Smooth muscle cell (in vitro differentiated cells): ENCODE results near the gene RARB. TPM values are rescaled to one million over a fixed set of nuclear protein-coding genes. Genes with fewer than 3 reads are reported as not detected.

Experiments used
- DNase-seq: peaks from one replicate; lab custom pipeline; 2025; ENCODE audit not compliant: unreplicated experiment; lab: John Stamatoyannopoulos, UW
- H2AFZ ChIP-seq: fragments of 200-600 bp; sonication (generic); 2 replicates; pipeline ENCODE4 v1.6.0; 2016; ENCODE audit warnings: antibody characterized with exemption, low read depth, mild to moderate bottlenecking
- H3F3A ChIP-seq: fragments of 200-600 bp; sonication (generic); 2 replicates; pipeline ENCODE4 v1.6.0; 2017; ENCODE audit warnings: antibody characterized with exemption, low read depth
- H3K27ac ChIP-seq: fragments of 200-600 bp; sonication (generic); 2 replicates; pipeline ENCODE4 v1.5.1; 2016; ENCODE audit warnings: low read depth, mild to moderate bottlenecking
- H3K27me3 ChIP-seq: fragments of 200-600 bp; sonication (generic); 2 replicates; pipeline ENCODE4 v1.6.1; 2016; ENCODE audit warnings: low read depth, mild to moderate bottlenecking
- H3K36me3 ChIP-seq: fragments of 200-600 bp; sonication (generic); 2 replicates; pipeline ENCODE4 v1.5.1; 2016; ENCODE audit warnings: low read depth
- H3K4me1 ChIP-seq: fragments of 200-600 bp; sonication (generic); 2 replicates; pipeline ENCODE4 v1.5.1; 2016; ENCODE audit warnings: low read depth
- H3K4me2 ChIP-seq: fragments of 200-600 bp; sonication (generic); 2 replicates; pipeline ENCODE4 v1.6.0; 2016; ENCODE audit warnings: mild to moderate bottlenecking
- H3K4me3 ChIP-seq: fragments of 200-600 bp; sonication (generic); 2 replicates; pipeline ENCODE4 v1.5.1; 2016; ENCODE audit warnings: mild to moderate bottlenecking
- H3K79me2 ChIP-seq: fragments of 200-600 bp; sonication (generic); 2 replicates; pipeline ENCODE4 v1.6.0; 2016; ENCODE audit warnings: low read depth, mild to moderate bottlenecking
- H3K9ac ChIP-seq: fragments of 200-600 bp; sonication (generic); 2 replicates; pipeline ENCODE4 v1.6.0; 2016; ENCODE audit warnings: low read depth
- H3K9me3 ChIP-seq: fragments of 200-600 bp; sonication (generic); replicated peaks from 2 replicates; pipeline ENCODE4 v1.5.1; 2016; ENCODE audit warnings: low read depth
- H4K20me1 ChIP-seq: fragments of 200-600 bp; sonication (generic); 2 replicates; pipeline ENCODE4 v1.6.0; 2016; ENCODE audit warnings: low read depth
- WGBS: methylation state at CpG from one replicate; pipeline ENCODE4 v1.1.7; 2016; ENCODE audit warnings: low lambda C conversion rate; 5-methylcytosine and 5-hydroxymethylcytosine counted together
- polyA plus RNA-seq: library from polyadenylated mRNA; unstranded; fragments of >200 nt; fragmentation: Nextera tagmentation; extraction: Ambion mirVana; gene quantifications from 2 replicates; pipeline ENCODE4 v1.2.1, GENCODE V29; 2016
- total RNA-seq: library from RNA; depleted of rRNA; stranded (reverse); fragments of >200 nt; gene quantifications from 2 replicates; pipeline ENCODE4 v1.2.3, GENCODE V29; 2014
- TF ChIP-seq, protein P1 (sequence below): fragments of 200-600 bp; sonication (generic); IDR thresholded peaks from 2 replicates; pipeline ENCODE4 v1.5.1; 2017; ENCODE audit warnings: borderline replicate concordance, mild to moderate bottlenecking, antibody characterized with exemption; ENCODE audit not compliant: insufficient read depth, poor library complexity, severe bottlenecking

The RARB gene
- total and polyA plus RNA-seq, 2 experiments from 2014 or later, result 88.1 to 106 TPM

GRCh38 chr3:25418596-25418995 is 9.5 kb upstream of the RARB start:
- Histone ChIP-seq H2AFZ (no peak overlapping the region), H3K4me2 (peak overlapping the region; percentile 48), H4K20me1 (no peaks in the 10 kb centered on the region), H3K4me1 (peaks cover 18% of the 10 kb centered on the region), H3K27ac (peak overlapping the region; percentile 66), H3K36me3 (no peaks in the 10 kb centered on the region), H3K9me3 (no peaks in the 10 kb centered on the region), H3K27me3 (no peaks in the 10 kb centered on the region), H3K9ac (no peak overlapping the region), H3F3A (peaks cover 4% of the 10 kb centered on the region), H3K79me2 (no peaks in the 10 kb centered on the region), H3K4me3 (no peak overlapping the region)
- DNase-seq, result no peak
- TF ChIP-seq, protein P1, sequence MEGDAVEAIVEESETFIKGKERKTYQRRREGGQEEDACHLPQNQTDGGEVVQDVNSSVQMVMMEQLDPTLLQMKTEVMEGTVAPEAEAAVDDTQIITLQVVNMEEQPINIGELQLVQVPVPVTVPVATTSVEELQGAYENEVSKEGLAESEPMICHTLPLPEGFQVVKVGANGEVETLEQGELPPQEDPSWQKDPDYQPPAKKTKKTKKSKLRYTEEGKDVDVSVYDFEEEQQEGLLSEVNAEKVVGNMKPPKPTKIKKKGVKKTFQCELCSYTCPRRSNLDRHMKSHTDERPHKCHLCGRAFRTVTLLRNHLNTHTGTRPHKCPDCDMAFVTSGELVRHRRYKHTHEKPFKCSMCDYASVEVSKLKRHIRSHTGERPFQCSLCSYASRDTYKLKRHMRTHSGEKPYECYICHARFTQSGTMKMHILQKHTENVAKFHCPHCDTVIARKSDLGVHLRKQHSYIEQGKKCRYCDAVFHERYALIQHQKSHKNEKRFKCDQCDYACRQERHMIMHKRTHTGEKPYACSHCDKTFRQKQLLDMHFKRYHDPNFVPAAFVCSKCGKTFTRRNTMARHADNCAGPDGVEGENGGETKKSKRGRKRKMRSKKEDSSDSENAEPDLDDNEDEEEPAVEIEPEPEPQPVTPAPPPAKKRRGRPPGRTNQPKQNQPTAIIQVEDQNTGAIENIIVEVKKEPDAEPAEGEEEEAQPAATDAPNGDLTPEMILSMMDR, result no peak
- WGBS, result 24% methylated on average over 1 of the region's 1 CpG

DNA sequence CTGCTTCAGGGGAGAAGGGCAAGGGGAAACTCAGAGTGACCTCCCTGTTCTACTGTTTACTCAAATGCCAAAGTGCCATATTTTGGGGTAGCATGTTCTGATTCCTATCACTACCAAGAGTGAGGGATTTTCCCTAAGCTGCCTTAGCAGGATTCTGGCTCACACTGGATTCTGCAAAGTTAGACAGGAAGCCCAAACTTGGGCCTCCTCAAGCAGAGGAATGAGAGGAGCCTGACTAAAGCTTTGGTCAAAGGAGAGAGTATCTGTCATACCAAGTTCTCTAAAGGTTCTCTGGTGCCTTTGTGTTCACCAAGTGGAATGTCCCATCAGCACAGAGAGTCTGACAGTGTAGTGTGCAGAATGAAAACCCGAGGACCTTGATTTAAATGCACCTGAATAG is 8.8 kb upstream of the RARB start:
- H3K4me3 ChIP-seq, result no peak overlapping the region
- H3K4me2 ChIP-seq, result peak overlapping the region; percentile 48
- H3K9ac ChIP-seq, result no peak overlapping the region
- WGBS, result 93% methylated on average over 1 of the region's 1 CpG
- H2AFZ ChIP-seq, result no peak overlapping the region
- no peaks in the 10 kb centered on the region for H3K27me3 ChIP-seq
- no peaks in the 10 kb centered on the region for H3K79me2 ChIP-seq
- H3K9me3 ChIP-seq, result no peaks in the 10 kb centered on the region
- peaks cover 10% of the 10 kb centered on the region for H3F3A ChIP-seq
- H3K4me1 ChIP-seq, result peaks cover 25% of the 10 kb centered on the region
- TF ChIP-seq, protein P1, result no peak
- peak overlapping the region; percentile 66 for H3K27ac ChIP-seq
- no peak for DNase-seq
- H3K36me3 ChIP-seq, result no peaks in the 10 kb centered on the region
- H4K20me1 ChIP-seq, result no peaks in the 10 kb centered on the region

- TF ChIP-seq, protein P1, result no peak
- Histone ChIP-seq H3K4me3 (no peak overlapping the region), H3K9me3 (no peaks in the 10 kb centered on the region), H3K79me2 (no peaks in the 10 kb centered on the region), H3K27ac (peak overlapping the region; percentile 17), H3K4me2 (peak overlapping the region; percentile 48), H3K9ac (no peak overlapping the region), H3F3A (peaks cover 16% of the 10 kb centered on the region), H4K20me1 (no peaks in the 10 kb centered on the region), H3K4me1 (peaks cover 34% of the 10 kb centered on the region), H2AFZ (no peak overlapping the region), H3K27me3 (no peaks in the 10 kb centered on the region), H3K36me3 (no peaks in the 10 kb centered on the region)
- no peak for DNase-seq
These were observed 7.9 kb upstream of the RARB start for GRCh38 chr3:25420147-25420546.

DNA sequence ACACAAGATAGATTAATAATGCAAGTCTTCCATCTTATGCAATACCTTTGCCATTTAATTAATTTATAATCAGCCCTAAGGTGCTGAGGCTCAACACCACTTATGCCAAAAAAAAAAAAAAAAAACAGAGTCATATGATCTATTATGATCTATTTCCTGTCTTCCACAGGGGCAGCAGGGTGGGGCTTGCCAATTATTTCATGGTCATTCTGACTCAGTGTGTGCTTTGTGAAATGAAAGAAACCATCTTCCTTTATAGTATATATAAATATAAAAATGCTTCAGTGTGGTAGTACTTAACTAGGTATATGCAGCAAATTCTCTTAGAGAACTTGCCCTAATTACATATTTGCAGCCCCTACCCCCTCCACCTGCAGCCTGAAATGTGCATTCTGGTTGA is 7.2 kb upstream of the RARB start:
- Histone ChIP-seq H3K27me3 (no peaks in the 10 kb centered on the region), H3K27ac (no peak overlapping the region), H3K4me2 (no peak overlapping the region), H3K79me2 (no peaks in the 10 kb centered on the region), H2AFZ (no peak overlapping the region), H3F3A (peaks cover 23% of the 10 kb centered on the region), H3K4me1 (peaks cover 41% of the 10 kb centered on the region), H3K36me3 (no peaks in the 10 kb centered on the region), H3K9ac (no peak overlapping the region), H3K4me3 (no peak overlapping the region), H3K9me3 (no peaks in the 10 kb centered on the region), H4K20me1 (no peaks in the 10 kb centered on the region)
- no peak for DNase-seq
- TF ChIP-seq, protein P1, result no peak
